ENCODE results near the gene LSP1.

The LSP1 gene

DNA sequence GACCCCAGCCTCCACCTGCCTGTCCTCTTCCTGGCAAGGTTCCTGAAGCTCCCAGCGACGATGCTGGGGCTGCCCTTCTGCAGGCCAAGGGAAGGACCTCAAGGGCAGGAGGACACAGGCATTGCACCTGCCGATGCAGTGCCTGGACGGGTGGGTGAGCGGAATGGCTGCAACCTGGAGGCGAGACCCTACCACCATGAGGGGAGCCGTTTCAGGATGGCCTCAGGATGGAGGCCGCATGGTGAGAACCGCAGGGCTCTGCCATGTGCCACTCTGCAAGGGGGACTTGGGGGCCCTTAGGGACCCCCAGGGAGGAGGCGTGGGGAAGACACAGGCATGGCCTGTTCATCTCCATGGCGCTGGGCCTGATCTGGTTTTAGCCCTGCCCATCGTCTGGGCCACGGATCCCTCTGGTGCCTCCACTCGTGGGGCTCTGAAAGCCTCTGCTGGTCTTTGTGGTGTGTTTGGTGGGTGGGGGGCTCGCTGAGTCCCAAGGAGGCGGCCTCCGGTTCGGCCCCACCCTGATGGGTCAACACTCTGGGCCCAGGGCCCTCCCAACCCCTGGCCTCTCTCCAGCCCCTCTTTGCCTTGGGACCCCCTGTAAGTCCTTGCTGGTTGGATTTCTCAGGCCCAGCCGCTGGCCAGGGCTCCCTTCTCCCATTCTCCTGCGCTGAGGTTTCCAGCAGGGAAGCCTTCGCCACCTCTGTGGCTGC lies 1.3 kb upstream of the LSP1 start:
- DNase-seq: no peak

DNA sequence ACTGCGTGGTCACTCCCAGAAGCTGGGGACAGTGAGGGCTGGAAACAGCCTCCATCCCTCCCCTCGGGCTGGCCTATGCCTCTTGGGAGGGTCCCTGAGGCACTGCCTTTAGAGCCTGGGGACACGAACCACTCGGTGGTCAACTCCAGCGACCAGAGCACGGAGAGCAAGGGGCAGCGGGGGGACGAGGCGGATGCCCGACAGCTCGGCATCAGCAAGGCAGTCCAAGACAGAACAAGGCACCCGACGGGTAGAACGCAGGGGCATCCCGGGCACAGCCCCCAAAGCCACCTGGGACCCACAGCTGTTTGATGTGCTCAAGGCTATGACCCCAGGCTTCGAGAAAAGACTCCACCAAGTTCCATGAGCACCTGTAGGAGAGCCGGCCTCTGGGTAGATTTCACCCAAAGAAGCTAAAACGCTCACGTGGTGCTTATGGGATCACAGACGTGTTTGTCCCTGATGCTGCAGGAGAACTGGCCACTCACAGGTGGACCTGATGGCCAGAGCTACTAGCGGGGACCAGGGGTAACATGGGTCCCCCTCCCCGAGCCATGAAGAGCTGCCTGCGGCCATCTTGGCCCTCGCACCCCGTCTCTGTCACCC lies 510 bp upstream of the LSP1 start:
- no peak for DNase-seq

DNA sequence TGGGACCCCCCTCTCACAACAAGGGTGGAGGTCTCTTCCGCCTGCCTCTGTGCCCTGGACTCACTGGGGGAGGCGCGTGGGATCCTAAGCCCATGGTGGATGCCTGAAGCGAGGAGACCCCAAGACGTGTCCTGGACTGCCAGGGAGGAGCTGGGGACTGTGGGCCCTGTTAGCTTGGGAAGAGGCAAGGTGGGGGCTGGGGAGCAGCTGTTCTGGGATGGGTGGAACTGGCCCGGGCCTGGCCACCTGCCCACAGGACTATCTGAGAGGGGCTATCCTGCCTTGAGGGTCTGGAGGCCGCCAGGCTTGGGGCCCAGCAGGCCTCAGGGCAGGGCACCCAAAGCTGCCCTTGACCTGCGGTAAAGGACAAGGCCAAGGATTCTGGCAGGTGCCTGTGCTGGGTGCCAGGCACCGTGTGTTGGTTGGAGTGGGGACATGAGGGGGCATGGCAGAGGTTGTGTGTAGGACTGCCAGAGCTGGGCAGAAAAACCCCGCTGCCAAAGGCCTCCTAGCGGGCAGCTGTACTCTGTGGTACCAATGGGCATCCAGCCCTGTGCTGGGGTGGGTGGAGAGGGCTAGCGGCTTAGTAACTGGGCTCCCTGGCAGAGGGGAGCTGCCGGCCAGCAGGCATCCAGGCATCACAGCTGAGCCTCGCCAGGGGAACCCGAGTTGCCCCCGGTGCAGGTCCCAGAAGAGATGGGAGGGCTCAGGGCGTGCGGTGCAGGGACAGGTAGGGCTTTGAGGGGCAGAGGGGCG lies 670 bp downstream of the LSP1 start:
- no peak for DNase-seq

DNA sequence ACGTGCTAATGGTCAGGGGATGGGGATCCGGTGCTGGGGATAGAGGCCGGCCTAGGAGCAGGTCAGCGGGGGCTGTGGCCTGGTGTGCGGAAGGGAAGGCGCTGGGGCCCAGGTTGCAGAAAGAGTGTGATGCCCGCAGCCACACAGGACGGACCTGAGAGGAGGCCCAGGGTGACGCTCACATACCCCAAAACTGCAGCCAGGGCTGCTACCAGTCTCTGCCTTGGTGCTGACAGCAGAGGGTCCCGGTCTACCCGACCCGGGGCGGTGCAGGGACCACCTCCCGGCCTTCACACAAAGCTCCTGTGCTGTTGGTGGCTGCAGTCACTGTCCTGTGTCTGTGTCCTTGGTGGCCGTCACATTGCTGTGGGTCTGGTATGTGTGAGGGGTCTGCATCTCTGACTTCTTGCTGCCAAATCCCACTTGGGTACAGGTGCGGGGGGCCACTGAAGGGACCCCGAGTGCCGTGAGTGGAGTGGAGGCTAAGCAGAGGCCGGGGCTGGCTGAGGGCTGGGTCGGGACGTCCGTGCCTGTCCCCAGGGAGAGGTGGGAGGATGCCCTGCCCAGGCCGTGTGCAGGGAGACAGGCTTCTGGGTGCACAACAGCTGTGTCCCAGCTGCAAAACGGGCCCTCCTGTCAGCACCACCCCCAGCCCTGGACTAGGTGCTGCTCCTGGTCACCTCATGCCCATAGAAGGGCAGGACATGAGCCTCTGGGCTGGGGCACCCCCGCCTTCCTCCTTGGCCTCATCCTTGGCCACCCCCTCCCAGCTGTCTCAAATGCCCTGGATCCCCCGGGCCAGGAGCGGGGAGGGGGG lies 1.5 kb downstream of the LSP1 start:
- DNase-seq: no peak

DNA sequence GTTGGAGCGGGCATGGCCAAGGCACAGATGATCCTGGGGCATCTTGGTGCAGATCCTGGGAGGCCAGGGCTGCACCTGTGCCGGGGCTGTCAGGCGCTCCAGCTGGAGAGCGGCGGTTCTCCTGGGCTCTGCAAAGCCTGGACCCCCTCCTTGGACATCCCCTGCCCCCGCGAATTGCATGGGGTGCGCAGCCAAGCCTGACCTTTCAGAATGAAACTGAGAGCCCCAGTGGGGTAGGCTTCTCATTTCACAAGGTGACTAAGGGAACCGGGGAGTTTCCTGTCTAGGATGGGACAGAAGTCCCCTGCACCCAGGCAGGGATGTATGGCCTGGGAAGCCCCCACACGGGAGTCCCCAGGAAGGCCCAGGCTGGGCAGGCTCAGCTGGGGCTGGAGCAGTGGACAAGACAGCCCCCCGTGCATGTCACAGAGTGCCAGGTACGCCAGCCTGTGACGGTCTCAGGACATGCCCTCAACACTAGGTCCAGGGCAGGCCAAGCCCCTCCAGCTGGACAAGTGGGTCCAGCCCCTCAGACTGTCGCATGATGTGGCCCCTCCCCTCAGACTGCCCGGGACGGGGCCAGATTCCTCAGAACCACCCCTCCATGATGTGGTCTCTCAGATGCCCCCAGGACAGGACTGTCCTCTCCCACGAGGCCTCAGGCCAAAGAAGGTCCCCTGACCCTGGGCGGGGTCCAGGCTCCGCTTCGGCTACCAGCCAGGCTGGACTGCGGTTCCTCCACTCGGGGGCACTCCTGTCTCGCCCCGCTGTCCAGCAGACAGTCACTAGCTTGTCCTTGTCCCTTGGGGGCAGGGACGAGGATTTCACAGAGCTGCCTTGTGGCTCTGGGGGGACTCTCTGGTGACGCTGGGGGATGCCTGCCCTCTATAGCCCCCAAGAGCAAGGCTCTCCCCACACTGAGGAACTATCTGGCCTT lies 2.3 kb downstream of the LSP1 start:
- peak; percentile 82 for DNase-seq

DNA sequence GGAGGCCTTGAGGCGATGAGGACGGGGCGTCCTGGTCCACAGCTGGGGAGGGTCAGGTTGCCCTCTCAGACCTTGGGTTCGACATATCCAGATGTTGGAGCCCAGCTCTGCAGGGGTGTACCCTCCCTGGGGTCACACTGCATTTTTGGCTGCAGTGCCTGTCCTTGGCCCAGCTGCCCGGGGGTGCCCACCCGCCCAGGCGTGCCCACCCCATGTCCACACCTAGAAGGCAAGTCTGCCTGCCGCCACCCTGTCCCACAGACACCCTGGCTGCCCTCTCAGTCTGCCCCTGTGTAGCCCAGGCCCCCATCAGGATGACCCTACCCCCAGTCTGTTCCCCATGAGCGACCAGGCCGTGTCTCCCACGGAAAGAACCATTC lies 3.0 kb downstream of the LSP1 start:
- DNase-seq: no peak

DNA sequence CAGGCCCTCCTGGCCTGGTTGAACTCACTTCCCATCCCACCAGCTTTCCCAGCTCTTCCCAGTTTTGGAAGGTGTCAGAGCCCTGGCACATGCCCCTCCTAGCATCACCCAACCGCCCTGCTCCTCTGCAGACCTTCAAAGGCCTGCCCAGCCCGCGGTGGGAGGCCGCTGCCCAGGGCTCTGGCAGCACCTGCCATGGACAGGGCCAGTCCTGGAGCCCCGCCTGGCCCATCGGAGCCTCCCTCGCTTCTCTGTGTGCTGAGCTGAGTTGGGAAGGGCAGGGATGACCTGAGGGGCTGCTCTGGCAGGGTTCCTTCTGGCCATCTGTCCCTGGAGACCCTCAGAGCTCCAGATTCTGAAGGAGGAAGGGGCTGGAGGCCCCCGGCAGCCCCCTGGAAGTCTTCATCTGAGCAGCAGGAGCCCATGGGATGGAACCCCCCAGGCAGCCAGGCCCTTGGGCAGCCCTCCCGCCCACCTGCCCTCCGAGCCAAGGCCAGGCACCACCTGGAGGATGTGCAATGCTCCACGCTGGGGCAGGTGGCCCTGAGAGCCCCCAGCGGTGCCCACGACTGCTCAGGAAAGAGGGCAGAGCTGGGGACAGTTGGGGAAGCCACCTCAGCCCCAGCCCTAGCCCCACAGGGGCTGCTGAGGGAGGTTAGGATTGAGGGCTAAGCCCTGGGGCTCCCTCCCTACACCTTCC lies 3.6 kb downstream of the LSP1 start:
- no peak for DNase-seq

DNA sequence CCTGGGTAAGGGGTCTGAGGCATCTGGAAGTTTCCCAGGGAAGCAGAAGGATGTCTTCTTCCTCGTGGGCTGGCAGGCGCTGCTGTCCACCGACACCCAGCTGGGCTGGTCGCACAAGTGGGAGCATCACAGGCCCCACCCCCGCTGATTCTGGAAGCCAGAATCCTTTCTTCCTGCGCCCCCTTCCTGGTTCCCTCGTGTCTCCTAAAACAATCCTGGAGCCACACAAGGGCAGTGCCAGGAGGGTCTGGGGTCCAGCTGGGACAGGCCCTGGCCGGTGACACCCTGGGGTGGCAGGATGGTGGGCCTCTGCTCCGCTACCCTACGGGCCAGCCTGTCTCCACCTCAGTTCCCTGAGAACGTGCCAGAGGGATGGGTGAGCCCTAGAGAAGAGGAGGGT lies 4.2 kb downstream of the LSP1 start:
- DNase-seq: no peak

DNA sequence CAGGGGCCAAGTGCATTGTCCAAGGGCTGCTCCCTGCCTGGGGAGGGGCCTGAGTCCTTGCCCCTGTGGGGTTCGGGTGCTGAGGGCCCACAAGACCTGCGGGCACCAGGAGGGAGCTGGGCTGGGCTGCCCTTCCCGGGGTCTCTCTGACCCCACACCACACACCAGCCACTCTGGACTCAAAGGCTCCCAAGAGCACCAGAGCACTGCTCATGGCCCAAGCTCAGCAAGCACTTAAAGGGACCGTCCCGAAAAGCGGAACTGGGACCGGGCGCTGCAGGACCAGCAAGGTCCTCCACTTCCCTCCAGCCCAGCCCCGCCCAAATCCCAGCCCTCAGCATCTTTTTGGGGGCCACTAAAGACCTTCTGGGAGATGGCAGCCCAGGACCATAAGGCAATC lies 5.3 kb downstream of the LSP1 start:
- DNase-seq: peak; percentile 70

DNA sequence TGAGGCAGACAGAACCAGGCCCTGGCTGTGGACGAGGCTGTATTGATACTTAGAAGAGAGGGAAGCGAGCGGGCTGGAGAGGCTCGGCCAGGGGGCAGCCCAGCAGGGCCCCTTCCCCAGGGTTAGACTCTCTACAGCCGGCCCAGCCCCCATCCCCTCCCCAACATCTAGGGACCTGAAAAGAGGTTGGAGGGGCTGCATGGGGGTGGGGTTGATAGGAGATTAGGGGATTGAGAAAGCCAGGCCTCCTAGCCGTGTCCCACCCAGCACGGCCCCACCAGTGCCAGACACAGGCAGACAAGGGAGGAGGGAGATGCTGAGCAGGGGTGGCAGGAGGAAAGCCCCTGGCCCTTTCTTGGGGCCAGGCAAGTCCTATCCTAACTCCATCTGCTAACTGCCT lies 5.7 kb downstream of the LSP1 start:
- no peak for DNase-seq

- DNase-seq: no peak
These were observed 6.1 kb downstream of the LSP1 start for GRCh38 chr11:1859004-1859403.

GRCh38 chr11:1860108-1860507 lies 7.2 kb downstream of the LSP1 start:
- no peak for DNase-seq

GRCh38 chr11:1861435-1862411 lies 8.8 kb downstream of the LSP1 start:
- no peak for DNase-seq

DNA sequence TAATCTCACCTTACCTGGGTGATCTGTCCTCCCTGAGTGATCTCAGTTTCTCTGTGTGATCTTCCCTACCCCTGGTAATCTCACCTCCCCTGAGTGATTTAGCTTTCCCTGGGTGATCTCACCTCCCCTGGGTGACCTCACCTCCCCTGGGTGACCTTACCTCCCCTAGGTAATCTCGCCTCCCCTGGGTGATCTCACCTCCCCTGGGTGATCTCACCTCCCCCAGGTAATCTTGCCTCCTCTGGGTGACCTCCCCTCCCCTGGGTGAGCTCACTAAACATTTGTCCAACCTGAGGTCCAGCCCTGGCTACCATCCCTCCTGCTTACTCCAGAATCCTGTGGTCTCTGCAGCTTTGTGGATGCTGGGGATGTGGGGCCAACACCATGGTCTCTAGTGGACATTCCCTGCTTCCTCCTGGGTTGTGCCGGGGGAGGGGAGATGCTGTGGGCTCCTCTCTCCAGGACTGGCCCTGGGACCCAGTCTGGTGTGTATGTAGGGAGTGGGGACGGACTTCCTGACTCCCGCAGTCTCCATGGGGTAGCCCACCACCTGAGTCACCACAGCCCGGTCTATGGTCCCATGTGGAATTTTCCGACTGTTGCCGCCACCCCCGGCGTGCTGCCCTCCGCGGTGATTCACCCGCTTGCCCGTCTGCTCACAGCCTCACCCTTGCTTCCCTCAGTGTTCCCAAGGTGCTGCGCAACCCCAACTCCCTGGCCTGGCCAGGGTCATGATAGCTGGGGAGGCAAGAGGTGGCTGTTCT lies 9.9 kb downstream of the LSP1 start:
- DNase-seq: peak; percentile 48

DNA sequence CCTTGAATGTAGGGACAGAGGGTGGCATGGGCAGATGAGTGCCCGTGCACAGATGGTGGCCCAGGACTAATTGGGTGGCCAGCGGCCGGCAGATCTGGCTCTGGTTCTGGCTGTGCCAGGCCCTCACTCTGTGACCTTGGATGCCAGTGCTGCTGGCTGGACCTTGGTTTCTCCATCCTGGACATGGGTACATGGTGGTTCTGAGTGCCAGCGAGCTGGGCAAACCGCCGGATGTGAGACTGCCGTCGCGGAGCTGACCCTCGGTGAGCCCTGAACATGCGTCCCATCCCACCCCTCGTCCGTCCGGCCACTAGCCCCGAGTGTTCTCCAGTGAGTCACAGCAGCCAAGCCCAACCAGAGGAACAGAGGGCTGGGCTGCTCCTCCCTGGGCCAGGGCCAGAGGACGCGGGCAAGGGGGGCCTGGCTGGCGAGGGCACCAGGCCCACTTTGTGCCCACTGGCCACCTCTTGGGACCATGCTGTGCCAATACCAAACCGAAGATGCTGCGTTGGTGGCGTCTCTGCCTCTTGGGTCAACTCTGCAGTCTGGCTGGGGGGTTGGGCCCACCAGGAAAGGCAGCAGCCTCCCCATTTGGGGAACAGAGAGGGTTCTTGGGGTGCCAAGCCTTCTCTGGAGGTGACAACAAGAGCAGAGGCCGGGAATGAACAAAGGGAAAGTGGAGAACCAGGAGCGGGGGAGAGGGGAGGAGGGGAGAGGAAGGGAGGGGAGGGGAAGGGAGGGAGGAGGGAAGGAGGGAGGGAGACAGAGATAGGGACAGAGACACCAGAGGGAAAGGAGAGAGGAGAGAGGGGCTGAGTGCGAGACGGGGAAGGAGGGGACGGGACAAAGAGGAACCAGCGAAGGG lies 10.7 kb downstream of the LSP1 start:
- peak; percentile 86 for DNase-seq

GRCh38 chr11:1864231-1864630 lies 11.3 kb downstream of the LSP1 start:
- DNase-seq: no peak

- no peak for DNase-seq
These were observed 12.2 kb downstream of the LSP1 start for GRCh38 chr11:1864831-1865665.

DNA sequence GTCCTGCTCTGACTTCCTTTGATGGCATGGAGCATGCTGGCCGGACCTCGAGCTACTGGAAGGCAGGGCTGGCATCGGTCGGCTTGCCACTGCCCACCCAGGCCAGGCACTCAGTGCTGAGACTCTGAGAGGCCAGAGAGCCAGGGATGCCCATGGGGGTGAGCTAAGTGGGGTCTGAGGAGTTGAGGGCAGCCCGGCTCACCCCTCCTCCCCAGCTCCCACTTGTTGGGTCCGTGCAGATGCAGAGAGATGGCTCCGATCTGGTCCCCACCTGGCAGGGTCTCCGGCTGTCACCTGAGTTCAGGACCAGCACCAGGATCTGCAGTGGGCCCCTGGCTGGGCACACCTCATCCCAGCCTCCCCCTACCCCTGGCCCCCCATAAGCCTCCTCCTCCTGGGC lies 13.3 kb downstream of the LSP1 start:
- no peak for DNase-seq

Measured in suppressor macrophage treated with lipopolysaccharide for 4 hours (primary cell).